Mesothelial cell of epicardium (in vitro differentiated cells): ENCODE data around the gene C1QTNF8. TPM values are rescaled to one million over a fixed set of nuclear protein-coding genes. Genes with fewer than 3 reads are reported as not detected.

ENCODE experiments used
- DNase-seq, 2 experiments: peaks; one replicate each; pipeline ENCODE4 v3.0.0; 2021; ENCODE audit warnings: low spot score in 2 of 2; ENCODE audit not compliant: unreplicated experiment in 2 of 2
- H3K27ac Mint-ChIP-seq: 2 replicates; pipeline ENCODE4 v1.8.0; 2021; ENCODE audit warnings: mixed read lengths
- H3K27me3 Mint-ChIP-seq: 2 replicates; pipeline ENCODE4 v1.8.0; 2021; ENCODE audit warnings: low read depth, mixed read lengths
- H3K36me3 Mint-ChIP-seq: 2 replicates; pipeline ENCODE4 v1.8.0; 2021; ENCODE audit warnings: mixed read lengths
- H3K4me1 Mint-ChIP-seq: 2 replicates; pipeline ENCODE4 v1.8.0; 2021; ENCODE audit warnings: mixed read lengths
- H3K4me3 Mint-ChIP-seq: 2 replicates; pipeline ENCODE4 v1.8.0; 2021; ENCODE audit warnings: mild to moderate bottlenecking, moderate library complexity, mixed read lengths
- H3K9me3 Mint-ChIP-seq: 2 replicates; pipeline ENCODE4 v1.8.0; 2021; ENCODE audit warnings: mixed read lengths
- total RNA-seq: library from RNA; stranded (reverse); gene quantifications from 3 replicates; pipeline ENCODE4 v1.2.1, GENCODE V29; 2021
- TF ChIP-seq, protein P1 (sequence below): fragments of 200-600 bp; sonication (generic); IDR thresholded peaks from one replicate; pipeline ENCODE4 v1.5.0; 2021; ENCODE audit warnings: antibody characterized with exemption; ENCODE audit not compliant: unreplicated experiment

The C1QTNF8 gene
- total RNA-seq, 1 donor from 2014 or later: not detected

DNA sequence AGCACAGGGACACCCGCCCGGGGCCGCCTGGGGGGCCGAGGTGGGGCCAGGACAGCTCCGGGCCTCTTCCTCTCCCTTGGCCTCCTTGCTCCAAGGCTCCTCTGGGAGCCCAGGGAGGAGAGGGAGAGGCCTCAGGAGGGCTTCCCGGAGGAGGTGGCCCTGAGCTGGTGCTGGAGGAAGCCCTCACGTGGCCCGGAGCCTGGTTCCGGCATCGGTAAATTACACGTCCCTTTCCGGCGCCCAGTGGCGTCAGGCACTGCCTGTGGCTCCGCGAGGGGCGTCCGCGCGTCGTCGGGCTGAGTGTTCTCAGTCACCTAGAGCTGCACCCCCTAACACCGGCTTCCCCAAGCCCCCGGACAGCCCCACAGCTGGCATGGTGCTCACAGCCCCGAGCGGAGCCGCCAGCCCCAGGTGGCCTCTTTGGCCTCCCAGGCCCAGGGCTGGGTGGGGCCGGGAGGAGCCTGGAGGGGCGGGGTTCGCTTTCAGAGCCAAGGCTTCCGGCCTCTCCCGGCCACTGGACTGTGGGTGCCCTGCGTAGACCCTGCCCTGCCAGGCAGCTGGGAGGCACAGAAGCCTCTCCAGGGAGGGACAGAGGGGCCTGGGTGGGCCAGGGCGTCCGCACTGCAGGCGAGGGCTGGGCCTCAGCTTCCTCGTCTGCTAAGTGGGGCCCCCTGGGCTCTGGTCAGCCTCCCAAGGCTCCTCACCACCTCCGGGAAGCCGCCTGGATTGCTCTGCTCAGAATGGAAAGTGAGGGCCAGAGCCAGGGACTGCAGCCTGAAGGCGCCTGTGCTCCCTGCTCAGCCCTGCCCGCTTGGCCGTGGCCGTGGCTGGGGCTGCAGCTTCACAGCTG is 51.4 kb downstream of the C1QTNF8 start:
- Mint-ChIP-seq H3K27ac (no peak overlapping the region), H3K36me3 (no peaks in the 10 kb centered on the region), H3K4me3 (no peak overlapping the region), H3K27me3 (no peaks in the 10 kb centered on the region), H3K9me3 (peaks cover 10% of the 10 kb centered on the region), H3K4me1 (no peaks in the 10 kb centered on the region)
- TF ChIP-seq, protein P1, sequence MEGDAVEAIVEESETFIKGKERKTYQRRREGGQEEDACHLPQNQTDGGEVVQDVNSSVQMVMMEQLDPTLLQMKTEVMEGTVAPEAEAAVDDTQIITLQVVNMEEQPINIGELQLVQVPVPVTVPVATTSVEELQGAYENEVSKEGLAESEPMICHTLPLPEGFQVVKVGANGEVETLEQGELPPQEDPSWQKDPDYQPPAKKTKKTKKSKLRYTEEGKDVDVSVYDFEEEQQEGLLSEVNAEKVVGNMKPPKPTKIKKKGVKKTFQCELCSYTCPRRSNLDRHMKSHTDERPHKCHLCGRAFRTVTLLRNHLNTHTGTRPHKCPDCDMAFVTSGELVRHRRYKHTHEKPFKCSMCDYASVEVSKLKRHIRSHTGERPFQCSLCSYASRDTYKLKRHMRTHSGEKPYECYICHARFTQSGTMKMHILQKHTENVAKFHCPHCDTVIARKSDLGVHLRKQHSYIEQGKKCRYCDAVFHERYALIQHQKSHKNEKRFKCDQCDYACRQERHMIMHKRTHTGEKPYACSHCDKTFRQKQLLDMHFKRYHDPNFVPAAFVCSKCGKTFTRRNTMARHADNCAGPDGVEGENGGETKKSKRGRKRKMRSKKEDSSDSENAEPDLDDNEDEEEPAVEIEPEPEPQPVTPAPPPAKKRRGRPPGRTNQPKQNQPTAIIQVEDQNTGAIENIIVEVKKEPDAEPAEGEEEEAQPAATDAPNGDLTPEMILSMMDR: no peak
- DNase-seq: no peak

DNA sequence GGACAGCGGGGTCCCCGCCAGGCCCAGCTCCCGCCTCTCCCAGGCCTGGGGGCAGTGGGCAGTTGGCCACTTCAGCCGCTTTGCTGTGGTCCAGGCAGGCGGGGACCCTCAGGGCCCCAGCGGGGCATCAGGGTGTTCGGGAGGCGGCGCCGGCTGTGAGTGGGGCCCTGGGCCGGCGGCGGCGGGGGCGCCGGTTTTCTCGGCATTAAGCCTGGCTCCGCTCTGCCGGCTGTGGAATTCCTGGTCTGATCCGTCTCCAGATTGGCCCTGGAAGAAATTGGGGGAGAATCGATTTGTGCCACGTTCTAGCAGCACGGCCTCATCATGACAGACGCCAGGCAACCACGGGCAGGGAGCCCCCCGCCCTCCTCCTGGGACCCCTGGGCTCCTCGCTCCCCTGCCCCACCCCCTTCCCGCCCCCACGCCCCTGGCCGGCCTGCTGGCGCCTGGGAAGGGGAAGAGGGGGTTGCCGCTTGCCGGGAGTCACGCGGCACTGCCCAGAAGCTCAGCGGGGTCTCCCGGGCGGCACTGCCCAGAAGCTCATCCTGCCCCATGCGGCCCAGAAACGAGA is 52.1 kb downstream of the C1QTNF8 start:
- Mint-ChIP-seq H3K9me3 (peaks cover 10% of the 10 kb centered on the region), H3K4me3 (no peak overlapping the region), H3K4me1 (no peaks in the 10 kb centered on the region), H3K27ac (no peak overlapping the region), H3K36me3 (no peaks in the 10 kb centered on the region), H3K27me3 (no peaks in the 10 kb centered on the region)
- no peak for DNase-seq
- TF ChIP-seq, protein P1: no peak

DNA sequence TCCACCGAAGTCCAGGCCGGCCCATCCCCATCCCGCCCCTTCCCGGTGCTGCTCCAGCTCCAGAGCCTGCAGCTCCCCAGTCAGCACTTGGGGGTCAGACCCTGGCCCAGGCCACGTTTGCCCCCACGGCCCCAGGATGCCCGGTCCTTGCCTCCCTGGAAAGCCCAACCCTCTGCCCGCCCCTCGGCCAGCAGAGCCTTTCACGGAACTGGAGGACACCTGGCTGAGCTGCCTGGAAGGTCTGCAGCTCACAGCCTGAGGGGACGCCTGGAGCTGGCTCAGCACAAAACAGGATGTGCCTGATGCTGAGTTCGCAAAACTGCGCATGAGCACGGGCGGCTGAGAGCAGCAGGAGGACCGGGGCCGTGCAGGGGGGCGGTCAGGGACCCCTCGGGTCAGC is 53.2 kb downstream of the C1QTNF8 start:
- DNase-seq: no peak
- Mint-ChIP-seq H3K36me3 (no peaks in the 10 kb centered on the region), H3K27me3 (no peaks in the 10 kb centered on the region), H3K4me1 (no peaks in the 10 kb centered on the region), H3K4me3 (no peak overlapping the region), H3K9me3 (peaks cover 10% of the 10 kb centered on the region), H3K27ac (no peak overlapping the region)
- TF ChIP-seq, protein P1: no peak

DNA sequence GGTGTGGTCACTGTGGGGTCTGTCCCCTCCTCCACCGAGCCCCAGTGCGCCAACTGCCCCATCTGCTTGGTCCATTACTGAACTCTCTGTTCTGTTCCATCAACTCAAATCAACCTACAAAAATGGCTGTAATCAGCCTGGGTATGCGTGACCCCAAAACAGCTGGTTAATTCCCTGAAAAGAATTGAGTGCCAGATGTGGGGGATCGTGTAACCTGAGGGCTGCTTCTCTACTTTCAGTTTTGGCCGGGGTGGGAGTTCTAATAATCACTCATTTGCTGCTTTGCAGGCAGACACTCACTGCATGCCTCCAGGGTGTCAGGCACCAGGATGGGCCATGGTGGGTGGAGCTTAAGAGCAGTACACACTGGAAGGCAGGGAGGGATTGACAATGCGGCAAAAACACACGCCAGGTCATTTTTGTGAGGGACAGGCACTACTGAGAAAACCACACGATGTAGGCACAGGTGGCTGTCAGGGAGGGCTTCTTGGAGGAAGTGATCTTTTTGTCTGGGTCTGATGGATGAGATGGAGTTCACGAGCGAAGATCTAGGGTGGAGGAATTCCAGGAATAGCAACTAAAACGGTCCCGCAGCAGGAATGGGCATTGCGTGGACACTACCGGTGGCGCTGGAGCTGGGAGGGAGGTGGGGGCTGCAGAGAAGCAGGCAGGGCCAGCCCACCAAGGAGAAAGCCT is 53.8 kb downstream of the C1QTNF8 start:
- Mint-ChIP-seq H3K4me3 (no peak overlapping the region), H3K4me1 (peaks cover 3% of the 10 kb centered on the region), H3K36me3 (no peaks in the 10 kb centered on the region), H3K27me3 (no peaks in the 10 kb centered on the region), H3K27ac (no peak overlapping the region), H3K9me3 (peaks cover 10% of the 10 kb centered on the region)
- TF ChIP-seq, protein P1: no peak
- no peak for DNase-seq

DNA sequence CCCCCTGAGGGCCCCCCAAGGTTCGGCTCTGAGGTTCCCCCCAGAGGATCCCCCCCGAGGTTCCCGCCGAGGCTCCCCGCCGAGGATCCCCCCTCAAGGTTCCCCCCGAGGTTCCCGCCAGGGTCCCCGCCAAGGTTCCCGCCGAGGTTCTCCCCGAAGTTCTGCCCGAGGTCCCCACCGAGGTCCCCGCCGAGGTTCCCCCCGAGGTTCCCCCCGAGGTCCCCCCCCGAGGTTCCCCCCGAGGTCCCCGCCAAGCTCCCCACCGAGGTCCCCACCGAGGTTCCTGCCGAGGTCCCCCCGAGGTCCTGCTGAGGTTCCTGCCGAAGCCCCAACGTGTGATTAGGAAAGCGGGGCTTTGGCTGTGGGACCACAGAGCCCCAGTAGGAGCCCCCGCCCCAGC is 55.7 kb downstream of the C1QTNF8 start:
- no peak overlapping the region for H3K4me3 Mint-ChIP-seq
- DNase-seq: no peak
- H3K36me3 Mint-ChIP-seq: no peaks in the 10 kb centered on the region
- H3K4me1 Mint-ChIP-seq: peaks cover 11% of the 10 kb centered on the region
- H3K27ac Mint-ChIP-seq: no peak overlapping the region
- peaks cover 10% of the 10 kb centered on the region for H3K9me3 Mint-ChIP-seq
- H3K27me3 Mint-ChIP-seq: no peaks in the 10 kb centered on the region
- TF ChIP-seq, protein P1: no peak
